GM06990 (cell line): Measurements from ENCODE around the gene ABHD12.

Experiments
- DNase-seq: peaks from one replicate; pipeline ENCODE4 v3.0.0-alpha.2; 2011; ENCODE audit not compliant: insufficient read length; ENCODE audit errors: extremely low read depth
- H3K27me3 ChIP-seq: replicated peaks from 2 replicates; pipeline ENCODE4 v1.6.0; 2011; ENCODE audit warnings: low read length; ENCODE audit not compliant: control insufficient read depth, insufficient read depth
- H3K36me3 ChIP-seq: 2 replicates; pipeline ENCODE4 v1.5.1; 2011; ENCODE audit warnings: low read length; ENCODE audit not compliant: control insufficient read depth, insufficient read depth
- H3K4me3 ChIP-seq: replicated peaks from 2 replicates; pipeline ENCODE4 v1.5.1; 2011; ENCODE audit warnings: low read depth, mild to moderate bottlenecking, control low read depth, low read length
- CTCF ChIP-seq: IDR thresholded peaks from 2 replicates; pipeline ENCODE4 v1.5.1; 2011; ENCODE audit warnings: low read length, control low read depth, mild to moderate bottlenecking, inconsistent platforms; ENCODE audit not compliant: insufficient read depth, poor library complexity, severe bottlenecking

Gene ABHD12

GRCh38 chr20:25390538-25391528 is at the start of gene ABHD12:
Gene ABHD12, minus strand, starts transcription at chr20:25390835. Its CDS starts 132 bp downstream, at chr20:25390703.
- peak; percentile 96 for DNase-seq
- Histone ChIP-seq H3K27me3 (no peaks in the 10 kb centered on the region), H3K4me3 (peak within 1 kb of the TSS; percentile 94), H3K36me3 (no peaks in the 10 kb centered on the region)
- peak; percentile 11 for TF ChIP-seq CTCF

- Histone ChIP-seq H3K27me3 (no peaks in the 10 kb centered on the region), H3K36me3 (peaks cover 3% of the 10 kb centered on the region), H3K4me3 (no peak overlapping the region)
- DNase-seq = no peak
- no peak for TF ChIP-seq CTCF
Measured at GRCh38 chr20:25439328-25439727, 48.7 kb upstream of the ABHD12 start.

GRCh38 chr20:25437153-25437581 is 46.5 kb upstream of the ABHD12 start:
- H3K36me3 ChIP-seq = peaks cover 3% of the 10 kb centered on the region
- no peaks in the 10 kb centered on the region for H3K27me3 ChIP-seq
- no peak overlapping the region for H3K4me3 ChIP-seq
- DNase-seq = no peak
- TF ChIP-seq CTCF = no peak

GRCh38 chr20:25424536-25424935 is 33.9 kb upstream of the ABHD12 start:
- Histone ChIP-seq H3K4me3 (no peak overlapping the region), H3K36me3 (no peaks in the 10 kb centered on the region; the same call in 1 of the 2 replicates), H3K27me3 (no peaks in the 10 kb centered on the region)
- TF ChIP-seq CTCF = no peak
- no peak for DNase-seq

- DNase-seq = no peak
- Histone ChIP-seq H3K4me3 (no peak overlapping the region), H3K27me3 (no peaks in the 10 kb centered on the region), H3K36me3 (peaks cover 3% of the 10 kb centered on the region)
- TF ChIP-seq CTCF = no peak
Measured at GRCh38 chr20:25422032-25422431, 31.4 kb upstream of the ABHD12 start.
